A549 (cell line): ENCODE data around the gene PTPRN2. TPM values are rescaled to one million over a fixed set of nuclear protein-coding genes. Genes with fewer than 3 reads are reported as not detected.

Experiments used
- ATAC-seq, 2 experiments: fragments of 200-7000 bp in 1 of 2; fragments of >200 bp in 1 of 2; cut with Nextera tagmentation in 1 of 2; cut with Tn5 transposase in 1 of 2; 3 replicates each; pipeline versions ENCODE4 v1.8.0 to v1.9.1; 2018 to 2020; ENCODE audit warnings: mild to moderate bottlenecking in 1 of 2, moderate library complexity in 1 of 2
- CTCF ChIA-PET: fragments of 300-600 bp; sonication (Branson Sonifier 250); formaldehyde crosslinking; extraction: SDS; loops from one replicate; lab custom pipeline; 2021; ENCODE audit warnings: antibody characterized with exemption, inconsistent platforms; lab: Yijun Ruan, JAX
- POLR2A ChIA-PET: fragments of 350-600 bp; formaldehyde crosslinking; extraction: SDS; loops from one replicate; lab custom pipeline; 2021; ENCODE audit warnings: antibody characterized with exemption, inconsistent platforms; lab: Yijun Ruan, JAX
- DNase-seq, 2 experiments: peaks; one replicate each; pipeline versions ENCODE4 v3.0.0 to v3.0.0-alpha.2; 2011 to 2016; ENCODE audit warnings: low read depth in 1 of 2, low spot score in 1 of 2
- FAIRE-seq: peaks from 2 replicates; lab custom pipeline; 2011; peaks lifted over from hg19 to GRCh38; lab: Jason Lieb, UNC
- H3K27ac ChIP-seq, 2 experiments: fragments of >200 bp; sonication (Bioruptor Twin); formaldehyde crosslinking; 3 replicates each; pipeline ENCODE4 v1.5.1; 2016 to 2017
- H3K4me1 ChIP-seq: fragments of >200 bp; sonication (Bioruptor Twin); formaldehyde crosslinking; 3 replicates; pipeline ENCODE4 v1.6.1; 2016
- H3K4me2 ChIP-seq: fragments of >200 bp; sonication (Bioruptor Twin); formaldehyde crosslinking; 3 replicates; pipeline ENCODE4 v1.6.1; 2016
- H3K4me3 ChIP-seq: fragments of >200 bp; sonication (Bioruptor Twin); formaldehyde crosslinking; 3 replicates; pipeline ENCODE4 v1.5.1; 2016
- H3K9me3 ChIP-seq: fragments of >200 bp; sonication (Bioruptor Twin); formaldehyde crosslinking; 3 replicates; pipeline ENCODE4 v1.6.1; 2016
- CBX8 ChIP-seq: fragments of 200-600 bp; sonication (generic); IDR thresholded peaks from 2 replicates; pipeline ENCODE4 v1.6.1; 2016
- CEBPB ChIP-seq, 2 experiments: fragments of >200 bp in 1 of 2; sonication (Bioruptor Twin) in 1 of 2; formaldehyde crosslinking in 1 of 2; IDR thresholded peaks; 2 replicates each; pipeline ENCODE4 v1.6.1; 2012 to 2016
- CHD4 ChIP-seq: fragments of 200-600 bp; sonication (generic); IDR thresholded peaks from 2 replicates; pipeline ENCODE4 v1.6.1; 2016; ENCODE audit warnings: antibody characterized with exemption, mild to moderate bottlenecking, borderline replicate concordance
- EP300 ChIP-seq, 2 experiments: fragments of >200 bp; sonication (Bioruptor Twin); formaldehyde crosslinking; IDR thresholded peaks; 2 replicates in 1 of 2; 3 replicates in 1 of 2; pipeline ENCODE4 v1.6.1; 2016 to 2017
- FOSB ChIP-seq: fragments of 250-450 bp; sonication (Bioruptor Pico); IDR thresholded peaks from 2 replicates; pipeline ENCODE4 v1.5.0; 2020; ENCODE audit warnings: mild to moderate bottlenecking, moderate library complexity
- FOSL2 ChIP-seq, 2 experiments: fragments of 450-650 bp in 1 of 2; fragments of >200 bp in 1 of 2; sonication (Bioruptor Twin) in 1 of 2; formaldehyde crosslinking; IDR thresholded peaks; 2 replicates each; pipeline versions ENCODE4 v1.5.0 to v1.6.1; 2016 to 2020; ENCODE audit warnings: mild to moderate bottlenecking in 1 of 2, moderate library complexity in 1 of 2
- HDAC2 ChIP-seq: fragments of 200-600 bp; sonication (generic); IDR thresholded peaks from 2 replicates; pipeline ENCODE4 v1.6.1; 2016
- HEYL ChIP-seq: fragments of 250-450 bp; sonication (Bioruptor Pico); IDR thresholded peaks from 2 replicates; pipeline ENCODE4 v1.8.0; 2021; ENCODE audit warnings: mild to moderate bottlenecking, moderate library complexity
- JUN ChIP-seq, 2 experiments: fragments of >200 bp; sonication (Bioruptor Twin); formaldehyde crosslinking; IDR thresholded peaks; 2 replicates in 1 of 2; 3 replicates in 1 of 2; pipeline ENCODE4 v1.6.1; 2016 to 2017
- JUNB ChIP-seq: fragments of >200 bp; sonication (Bioruptor Twin); formaldehyde crosslinking; IDR thresholded peaks from 2 replicates; pipeline ENCODE4 v1.6.1; 2016
- MAFK ChIP-seq: fragments of 450-650 bp; IDR thresholded peaks from 2 replicates; pipeline ENCODE4 v1.6.1; 2014; ENCODE audit not compliant: partially characterized antibody
- MYC ChIP-seq: IDR thresholded peaks from 2 replicates; pipeline ENCODE4 v1.6.1; 2012; ENCODE audit warnings: mild to moderate bottlenecking, inconsistent platforms, low read length, improper control_type of control experiment, borderline replicate concordance
- PHF8 ChIP-seq: fragments of 200-600 bp; sonication (generic); IDR thresholded peaks from 2 replicates; pipeline ENCODE4 v1.6.1; 2016; ENCODE audit warnings: low read depth, mild to moderate bottlenecking, antibody characterized with exemption, moderate library complexity, borderline replicate concordance
- RFX5 ChIP-seq: fragments of 450-650 bp; IDR thresholded peaks from 2 replicates; pipeline ENCODE4 v1.7.1; 2014; ENCODE audit warnings: antibody characterized with exemption, mild to moderate bottlenecking, moderate library complexity
- SMC3 ChIP-seq: fragments of >200 bp; sonication (Bioruptor Twin); formaldehyde crosslinking; IDR thresholded peaks from 3 replicates; pipeline ENCODE4 v1.6.1; 2018; ENCODE audit warnings: inconsistent platforms
- TP53 ChIP-seq: fragments of 250-450 bp; sonication (Bioruptor Pico); IDR thresholded peaks from 2 replicates; pipeline ENCODE4 v1.5.0; 2021; ENCODE audit warnings: mild to moderate bottlenecking, moderate library complexity
- ZC3H11A ChIP-seq: fragments of 450-650 bp; IDR thresholded peaks from 2 replicates; pipeline ENCODE4 v1.6.1; 2014; ENCODE audit warnings: antibody characterized with exemption, mild to moderate bottlenecking
- WGBS: methylation state at CpG from one replicate; pipeline ENCODE4 v1.1.6; 2017; ENCODE audit errors: missing lambda C conversion rate; 5-methylcytosine and 5-hydroxymethylcytosine counted together
- polyA plus RNA-seq, 4 experiments: library from polyadenylated mRNA; depleted of rRNA in 3 of 4; stranded (reverse); fragments of >200 nt; fragmentation: RNase III in 1 of 4; extraction: RNeasy Plus Mini Kit Qiagen cat#74134 plus additional on column Dnase treatment in 1 of 4; gene quantifications; 2 replicates in 3 of 4; 3 replicates in 1 of 4; pipeline ENCODE4 v1.2.3, GENCODE V29; 2011 to 2017
- TF ChIP-seq, protein P1 (sequence below): fragments of 250-450 bp; sonication (Bioruptor Pico); IDR thresholded peaks from 2 replicates; pipeline ENCODE4 v1.5.0; 2021; ENCODE audit warnings: mild to moderate bottlenecking, moderate library complexity, borderline replicate concordance
- TF ChIP-seq, protein P2 (sequence below): fragments of 150-350 bp; IDR thresholded peaks from 2 replicates; pipeline ENCODE4 v1.6.1; 2014; ENCODE audit warnings: low read depth, mild to moderate bottlenecking, low read length
- TF ChIP-seq, protein P3 (sequence below): fragments of >200 bp; sonication (Bioruptor Twin); formaldehyde crosslinking; IDR thresholded peaks from 3 replicates; pipeline ENCODE4 v1.6.1; 2016
- TF ChIP-seq, protein P4 (sequence below): IDR thresholded peaks from 2 replicates; pipeline ENCODE4 v1.6.1; 2012

Gene PTPRN2
- polyA plus RNA-seq, 2 of the 4 experiments (the other 2 are of a cell fraction): 0.41 to 1.2 TPM

DNA sequence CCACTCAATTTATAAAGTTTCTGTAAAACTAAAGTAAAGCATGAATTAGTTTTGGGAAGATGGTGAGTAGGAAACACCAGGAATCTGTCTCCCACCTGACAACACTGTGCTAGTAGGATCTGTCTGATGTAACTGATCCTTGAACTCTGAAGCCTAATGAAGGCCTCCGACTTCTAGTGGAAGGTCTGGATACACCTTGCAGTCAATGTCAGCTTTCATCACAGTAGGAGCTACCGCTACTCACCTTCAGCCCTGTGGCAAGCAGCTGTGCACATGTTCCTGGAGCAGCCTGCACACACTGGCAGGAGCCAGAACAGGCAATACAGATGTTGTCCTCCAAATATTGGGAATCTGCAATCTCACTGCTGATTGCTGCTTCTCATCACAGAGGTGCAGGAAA, 471.4 kb downstream of the PTPRN2 start (continued):
- TF ChIP-seq, protein P1, sequence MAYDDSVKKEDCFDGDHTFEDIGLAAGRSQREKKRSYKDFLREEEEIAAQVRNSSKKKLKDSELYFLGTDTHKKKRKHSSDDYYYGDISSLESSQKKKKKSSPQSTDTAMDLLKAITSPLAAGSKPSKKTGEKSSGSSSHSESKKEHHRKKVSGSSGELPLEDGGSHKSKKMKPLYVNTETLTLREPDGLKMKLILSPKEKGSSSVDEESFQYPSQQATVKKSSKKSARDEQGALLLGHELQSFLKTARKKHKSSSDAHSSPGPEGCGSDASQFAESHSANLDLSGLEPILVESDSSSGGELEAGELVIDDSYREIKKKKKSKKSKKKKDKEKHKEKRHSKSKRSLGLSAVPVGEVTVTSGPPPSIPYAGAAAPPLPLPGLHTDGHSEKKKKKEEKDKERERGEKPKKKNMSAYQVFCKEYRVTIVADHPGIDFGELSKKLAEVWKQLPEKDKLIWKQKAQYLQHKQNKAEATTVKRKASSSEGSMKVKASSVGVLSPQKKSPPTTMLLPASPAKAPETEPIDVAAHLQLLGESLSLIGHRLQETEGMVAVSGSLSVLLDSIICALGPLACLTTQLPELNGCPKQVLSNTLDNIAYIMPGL: no peak

DNA sequence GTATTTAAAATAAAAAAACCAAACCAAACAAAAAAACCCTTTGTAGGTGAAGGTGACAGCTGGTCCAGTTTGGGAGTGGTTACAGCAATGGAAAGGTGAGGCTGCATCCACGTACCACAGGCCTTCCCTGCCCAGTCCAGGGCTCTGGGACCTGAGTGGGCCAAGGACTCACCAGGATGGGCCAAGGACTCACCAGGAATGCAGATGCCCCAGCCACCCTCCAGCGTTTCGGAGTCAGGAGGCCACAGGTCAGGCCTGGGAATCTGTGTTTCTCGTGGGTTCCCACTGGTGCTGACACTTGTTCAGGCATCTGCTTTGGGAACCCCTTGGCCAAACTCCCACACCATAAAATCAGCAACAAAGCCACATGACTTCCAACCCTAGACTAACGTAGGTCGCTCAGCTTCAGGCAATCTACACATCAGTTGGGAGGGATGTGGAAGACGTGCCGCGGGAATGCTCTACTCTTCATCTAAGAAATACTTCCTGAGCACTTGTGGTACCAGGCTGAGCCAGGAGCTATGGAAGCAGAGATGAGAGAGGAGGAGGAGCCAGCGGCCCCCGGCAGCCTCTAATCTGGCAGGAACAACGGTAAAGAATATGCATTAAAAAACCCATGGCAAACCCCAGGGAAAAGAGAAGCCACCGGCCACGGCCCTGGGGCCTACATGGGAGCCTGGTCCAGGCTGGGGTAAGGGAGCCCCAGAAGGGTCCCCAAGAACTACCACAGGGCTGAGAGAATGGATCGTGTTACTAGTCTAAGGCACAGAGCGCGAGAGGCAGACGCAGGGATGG, 473.4 kb downstream of the PTPRN2 start:
- ATAC-seq (no peak), DNase-seq (no peak), FAIRE-seq (no peak)
- WGBS: 61% methylated on average over 17 of the region's 18 CpGs
- POLR2A ChIA-PET: no interaction called here
- peaks cover 5% of the 10 kb centered on the region; the same call in 1 of the 3 replicates for H3K9me3 ChIP-seq
- no peak overlapping the region for H3K27ac ChIP-seq
- no peak overlapping the region for H3K4me3 ChIP-seq
- CTCF ChIA-PET: no interaction called here
- H3K4me2 ChIP-seq: no peak overlapping the region
- no peaks in the 10 kb centered on the region for H3K4me1 ChIP-seq
- TF ChIP-seq PHF8: no peak
- no peak for TF ChIP-seq JUN (IDR thresholded peaks at IDR 0.05)
- TF ChIP-seq RFX5: no peak
- TF ChIP-seq EP300 (IDR thresholded peaks at IDR 0.05): no peak
- TF ChIP-seq JUNB: no peak
- TF ChIP-seq CEBPB (IDR thresholded peaks at IDR 0.05): no peak
- TF ChIP-seq, protein P2, sequence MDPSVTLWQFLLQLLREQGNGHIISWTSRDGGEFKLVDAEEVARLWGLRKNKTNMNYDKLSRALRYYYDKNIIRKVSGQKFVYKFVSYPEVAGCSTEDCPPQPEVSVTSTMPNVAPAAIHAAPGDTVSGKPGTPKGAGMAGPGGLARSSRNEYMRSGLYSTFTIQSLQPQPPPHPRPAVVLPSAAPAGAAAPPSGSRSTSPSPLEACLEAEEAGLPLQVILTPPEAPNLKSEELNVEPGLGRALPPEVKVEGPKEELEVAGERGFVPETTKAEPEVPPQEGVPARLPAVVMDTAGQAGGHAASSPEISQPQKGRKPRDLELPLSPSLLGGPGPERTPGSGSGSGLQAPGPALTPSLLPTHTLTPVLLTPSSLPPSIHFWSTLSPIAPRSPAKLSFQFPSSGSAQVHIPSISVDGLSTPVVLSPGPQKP: no peak
- TF ChIP-seq MAFK: no peak
- TF ChIP-seq SMC3: no peak
- TF ChIP-seq ZC3H11A: no peak
- TF ChIP-seq, protein P3, sequence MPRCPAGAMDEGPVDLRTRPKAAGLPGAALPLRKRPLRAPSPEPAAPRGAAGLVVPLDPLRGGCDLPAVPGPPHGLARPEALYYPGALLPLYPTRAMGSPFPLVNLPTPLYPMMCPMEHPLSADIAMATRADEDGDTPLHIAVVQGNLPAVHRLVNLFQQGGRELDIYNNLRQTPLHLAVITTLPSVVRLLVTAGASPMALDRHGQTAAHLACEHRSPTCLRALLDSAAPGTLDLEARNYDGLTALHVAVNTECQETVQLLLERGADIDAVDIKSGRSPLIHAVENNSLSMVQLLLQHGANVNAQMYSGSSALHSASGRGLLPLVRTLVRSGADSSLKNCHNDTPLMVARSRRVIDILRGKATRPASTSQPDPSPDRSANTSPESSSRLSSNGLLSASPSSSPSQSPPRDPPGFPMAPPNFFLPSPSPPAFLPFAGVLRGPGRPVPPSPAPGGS: no peak
- no peak for TF ChIP-seq FOSB (CRISPR knock-in tag)
- TF ChIP-seq HEYL (CRISPR knock-in tag): no peak
- TF ChIP-seq TP53 (CRISPR knock-in tag): no peak
- no peak for TF ChIP-seq CBX8
- no peak for TF ChIP-seq FOSL2 (IDR thresholded peaks at IDR 0.05)
- no peak for TF ChIP-seq FOSL2 (CRISPR knock-in tag; IDR thresholded peaks at IDR 0.05)
- TF ChIP-seq HDAC2: no peak
- TF ChIP-seq, protein P4, sequence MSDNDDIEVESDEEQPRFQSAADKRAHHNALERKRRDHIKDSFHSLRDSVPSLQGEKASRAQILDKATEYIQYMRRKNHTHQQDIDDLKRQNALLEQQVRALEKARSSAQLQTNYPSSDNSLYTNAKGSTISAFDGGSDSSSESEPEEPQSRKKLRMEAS: no peak
- TF ChIP-seq MYC: no peak
- TF ChIP-seq CHD4: no peak
